ENCODE results near the gene GABRR3.

GABRR3 gene

GRCh38 chr3:98035208-98035607, at the start of gene GABRR3:
GABRR3 (minus strand) TSS chr3:98035315; CDS start chr3:98034987, 328 bp downstream.
- DNase-seq, result no peak

GRCh38 chr3:98073486-98073885, 38.4 kb upstream of the GABRR3 start:
- DNase-seq, result no peak

GRCh38 chr3:98070840-98071239, 35.7 kb upstream of the GABRR3 start:
- no peak for DNase-seq

GRCh38 chr3:98068824-98069223, 33.7 kb upstream of the GABRR3 start:
- no peak for DNase-seq

GRCh38 chr3:98058244-98058960, 23.3 kb upstream of the GABRR3 start:
- no peak for DNase-seq

- no peak for DNase-seq
These were observed 22.5 kb upstream of the GABRR3 start for GRCh38 chr3:98057631-98058030.

- DNase-seq, result no peak
These were observed 20.9 kb upstream of the GABRR3 start for GRCh38 chr3:98056035-98056434.

- no peak for DNase-seq
These were observed 14.2 kb upstream of the GABRR3 start for GRCh38 chr3:98049271-98049670.

GRCh38 chr3:98048586-98048985, 13.5 kb upstream of the GABRR3 start:
- no peak for DNase-seq

GRCh38 chr3:98041350-98041749, 6.2 kb upstream of the GABRR3 start:
- DNase-seq, result no peak

GRCh38 chr3:98039322-98040024, 4.4 kb upstream of the GABRR3 start:
- peak; percentile 88 for DNase-seq

- DNase-seq, result no peak
These were observed 3.8 kb upstream of the GABRR3 start for GRCh38 chr3:98038876-98039275.

- peak; percentile 12 for DNase-seq
These were observed 3.2 kb upstream of the GABRR3 start for GRCh38 chr3:98038286-98038685.

GRCh38 chr3:98034486-98034885, 629 bp downstream of the GABRR3 start:
- no peak for DNase-seq

GRCh38 chr3:98034036-98034435, 1.1 kb downstream of the GABRR3 start:
- DNase-seq, result no peak

- no peak for DNase-seq
These were observed 2.2 kb downstream of the GABRR3 start for GRCh38 chr3:98032904-98033303.

- no peak for DNase-seq
These were observed 2.9 kb downstream of the GABRR3 start for GRCh38 chr3:98032265-98032664.

GRCh38 chr3:98029083-98029482, 6.0 kb downstream of the GABRR3 start:
- no peak for DNase-seq

- peak; percentile 87 for DNase-seq
These were observed 8.0 kb downstream of the GABRR3 start for GRCh38 chr3:98027085-98027446.

GRCh38 chr3:98026425-98027084, 8.6 kb downstream of the GABRR3 start:
- DNase-seq, result no peak

GRCh38 chr3:98025392-98025945, 9.6 kb downstream of the GABRR3 start:
- no peak for DNase-seq

- peak; percentile 70 for DNase-seq
These were observed 11.9 kb downstream of the GABRR3 start for GRCh38 chr3:98022978-98023820.
